NCI-H2171 (cell line): ENCODE data around the gene LRRC42.
"Not testable (repeated sequence)": the region's sequence is repeated elsewhere in the genome, so short reads cannot be mapped to it uniquely, and the experiment has no call there.

ENCODE experiments used
- DNase-seq: peaks from one replicate; lab custom pipeline; 2025; lab: John Stamatoyannopoulos, UW

LRRC42 gene

GRCh38 chr1:53967409-53968124 lies 21.4 kb downstream of the LRRC42 start:
- DNase-seq: no peak

GRCh38 chr1:53968125-53968513 lies 22.0 kb downstream of the LRRC42 start:
- DNase-seq: no peak

DNA sequence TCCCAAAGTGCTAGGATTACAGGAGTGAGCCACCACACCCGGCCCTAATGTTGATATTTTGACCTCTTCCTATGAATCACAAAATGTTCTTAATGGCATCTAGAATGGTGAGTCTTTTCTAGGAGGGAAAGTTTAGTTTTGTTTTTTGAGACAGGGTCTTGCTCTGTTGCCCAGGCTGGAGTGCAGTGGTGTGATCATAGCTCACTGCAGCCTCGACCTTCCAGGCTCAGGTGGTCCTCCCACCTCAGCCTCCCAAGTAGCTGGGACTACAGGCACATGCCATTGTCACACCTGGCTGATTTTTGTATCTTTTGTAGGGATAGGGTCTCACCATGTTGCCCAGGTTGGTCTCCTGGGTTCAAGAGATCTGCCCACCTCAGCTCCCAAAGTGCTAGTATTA lies 23.2 kb downstream of the LRRC42 start:
- not testable (repeated sequence) for DNase-seq

DNA sequence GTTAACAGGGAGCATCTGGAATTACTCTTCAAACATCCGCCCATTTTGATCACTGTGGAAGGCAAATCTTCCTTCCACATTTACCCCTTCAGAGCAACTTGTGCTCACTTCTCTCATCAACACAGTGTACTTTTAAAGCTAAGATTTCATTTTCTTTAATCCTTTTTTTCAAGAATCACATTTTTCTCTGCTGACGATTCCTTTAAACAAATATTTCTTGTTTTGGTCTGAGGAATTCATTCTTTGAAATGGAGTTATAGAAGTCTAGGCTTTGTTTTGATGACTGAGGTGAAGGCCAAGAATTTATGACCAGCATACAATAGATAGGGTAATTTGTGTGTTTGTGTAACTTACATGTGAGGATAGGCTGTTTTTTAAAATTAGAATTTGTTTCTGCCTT lies 25.6 kb downstream of the LRRC42 start:
- no peak for DNase-seq

DNA sequence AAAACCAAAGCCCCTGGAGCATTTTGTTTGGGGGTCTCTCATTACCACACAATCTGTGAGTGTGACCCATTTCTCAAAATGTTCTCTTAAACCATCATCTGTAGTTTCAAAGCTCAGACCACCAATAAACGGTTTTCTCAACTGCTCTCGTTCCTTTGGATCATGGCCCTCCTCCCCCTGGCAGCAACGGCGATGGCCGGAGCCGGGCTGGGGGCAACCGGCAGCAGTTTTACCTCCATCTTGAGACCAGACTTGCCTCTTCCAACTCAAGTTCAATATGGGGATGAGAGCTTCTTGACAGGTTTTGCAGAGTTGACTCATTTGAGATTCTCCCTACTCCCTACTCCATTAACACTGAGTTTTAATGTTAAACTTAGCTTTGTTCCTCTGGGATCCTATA lies 29.7 kb downstream of the LRRC42 start:
- no peak for DNase-seq

- DNase-seq: peak; percentile 94
These were observed 33.7 kb downstream of the LRRC42 start for GRCh38 chr1:53979712-53980450.

DNA sequence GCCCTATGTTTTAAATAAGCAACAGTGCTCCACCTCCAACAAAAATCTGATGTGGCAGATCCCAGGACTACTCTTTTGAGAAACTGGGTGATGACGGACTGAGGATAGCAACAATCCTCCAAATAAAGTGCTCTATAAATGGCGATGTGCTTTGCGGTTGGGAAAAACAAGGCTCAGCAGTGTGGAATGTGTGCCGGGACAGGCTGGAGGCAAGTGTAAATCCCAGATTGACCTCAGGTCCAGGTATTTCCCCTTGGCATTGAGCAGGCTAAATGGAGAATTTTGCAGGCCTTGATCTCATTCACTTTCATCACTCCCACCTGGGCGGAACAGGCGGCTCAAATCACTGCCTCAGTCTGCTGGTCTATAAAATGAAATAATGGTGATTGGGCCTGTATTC lies 35.1 kb downstream of the LRRC42 start:
- DNase-seq: no peak

- DNase-seq: peak; percentile 24
These were observed 36.0 kb downstream of the LRRC42 start for GRCh38 chr1:53982034-53982762.

DNA sequence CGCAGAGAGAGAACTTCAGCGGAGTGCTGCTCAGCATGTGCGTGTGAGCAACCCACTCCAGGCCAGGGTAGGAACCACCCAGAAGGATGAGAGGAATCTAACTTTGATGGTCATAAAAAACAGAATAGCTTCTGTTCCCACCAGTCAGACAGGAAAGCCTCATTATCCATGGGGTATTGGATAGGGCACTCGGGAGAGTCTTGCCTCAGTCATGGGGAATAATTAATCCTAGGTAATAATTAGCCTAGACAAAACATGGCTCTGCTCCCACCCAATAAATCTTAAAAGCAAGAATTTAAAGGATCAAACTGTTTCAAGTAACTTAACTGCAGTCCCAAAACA lies 36.6 kb downstream of the LRRC42 start:
- DNase-seq: no peak

GRCh38 chr1:53984726-53985125 lies 38.6 kb downstream of the LRRC42 start:
- DNase-seq: no peak

DNA sequence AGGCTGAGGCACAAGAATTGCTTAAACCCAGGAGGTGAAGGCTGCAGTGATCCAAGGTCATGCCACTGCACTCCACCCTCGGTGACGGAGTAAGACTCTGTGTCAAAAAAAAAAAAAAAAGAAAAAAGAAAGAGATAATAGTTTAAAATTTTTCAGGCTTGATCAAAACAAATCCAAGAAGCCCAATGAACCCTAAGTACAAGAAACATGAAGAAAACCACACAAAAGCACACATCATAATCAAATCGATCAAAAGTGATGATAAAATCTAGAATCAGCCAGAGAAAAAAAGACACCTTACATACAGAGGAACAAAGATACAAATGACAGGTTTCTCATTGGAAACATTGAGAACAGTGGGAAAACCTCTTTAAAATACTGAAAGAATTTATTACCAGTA lies 40.3 kb downstream of the LRRC42 start:
- no peak for DNase-seq

DNA sequence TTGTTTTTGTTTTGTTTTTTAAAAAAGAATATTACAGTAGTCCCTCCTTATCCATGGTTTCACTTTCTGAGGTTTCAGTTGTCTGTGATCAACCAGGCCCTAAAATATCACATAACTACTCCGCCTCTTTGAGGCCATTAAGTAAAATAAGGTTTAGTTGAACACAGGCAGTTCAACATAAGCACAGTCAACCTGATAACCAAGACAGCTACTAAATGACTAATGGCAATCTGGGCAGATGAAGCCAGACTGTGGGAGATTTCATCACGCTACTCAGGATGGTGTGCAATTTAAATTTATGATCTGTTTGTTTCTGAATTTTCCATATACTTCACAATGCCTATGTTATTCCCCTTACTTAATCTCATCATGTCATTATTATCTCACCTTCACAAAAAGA lies 41.7 kb downstream of the LRRC42 start:
- no peak for DNase-seq

GRCh38 chr1:53992085-53992874 lies 46.1 kb downstream of the LRRC42 start:
- DNase-seq: no peak

DNA sequence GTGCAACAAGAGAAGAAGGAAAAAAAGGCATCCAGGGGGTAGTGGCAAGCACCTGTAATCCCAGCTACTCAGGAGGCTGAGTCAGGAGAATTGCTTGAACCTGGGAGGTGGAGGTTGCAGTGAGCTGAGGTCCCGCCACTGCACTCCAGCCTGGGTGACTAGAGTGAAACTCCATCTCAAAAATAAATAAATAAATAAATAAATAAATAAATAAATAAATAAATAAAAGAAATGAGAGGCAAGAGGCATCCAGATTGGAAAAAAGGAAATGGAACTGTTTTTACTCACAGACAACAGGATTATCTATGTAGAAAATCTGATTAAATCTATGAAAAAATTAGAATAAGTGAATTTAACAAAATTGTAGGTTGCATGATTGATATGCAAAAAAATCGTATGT lies 48.4 kb downstream of the LRRC42 start:
- not testable (repeated sequence) for DNase-seq

DNA sequence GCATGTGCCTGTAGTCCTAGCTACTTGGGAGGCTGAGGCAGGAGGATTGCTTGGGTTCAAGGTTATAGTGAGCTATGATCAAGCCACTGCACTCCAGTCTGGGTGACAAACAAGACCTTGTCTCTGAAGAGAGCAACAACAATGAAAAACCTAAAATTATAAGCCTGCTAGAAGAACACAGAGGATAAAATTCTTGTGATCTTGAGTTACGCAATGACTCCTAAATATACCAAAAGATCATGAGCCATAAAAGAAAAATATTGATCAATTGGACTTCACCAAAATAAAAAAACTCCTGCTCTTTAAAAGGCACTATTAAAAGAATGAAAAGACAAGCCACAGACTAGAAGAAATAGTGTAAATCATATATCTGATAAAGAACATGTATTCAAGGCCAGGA lies 49.5 kb downstream of the LRRC42 start:
- DNase-seq: no peak

DNA sequence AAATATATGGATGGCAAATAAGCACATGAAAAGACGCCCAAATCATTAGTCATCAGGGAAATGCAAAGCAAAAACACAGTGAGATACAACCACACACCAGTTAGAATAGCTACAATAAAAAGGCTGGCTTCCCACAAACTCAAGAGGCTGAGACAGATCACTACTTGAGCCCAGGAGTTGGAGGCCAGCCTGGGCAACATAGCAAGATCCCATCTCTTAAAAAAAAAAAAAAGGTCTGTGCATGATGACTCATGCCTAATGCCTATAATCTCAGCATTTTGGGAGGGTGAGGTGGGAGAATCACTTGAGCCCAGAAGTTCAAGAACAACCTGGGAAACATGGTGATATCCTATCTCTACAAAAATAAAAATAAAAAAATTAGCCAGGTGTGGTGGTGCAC lies 52.1 kb downstream of the LRRC42 start:
- DNase-seq: no peak

DNA sequence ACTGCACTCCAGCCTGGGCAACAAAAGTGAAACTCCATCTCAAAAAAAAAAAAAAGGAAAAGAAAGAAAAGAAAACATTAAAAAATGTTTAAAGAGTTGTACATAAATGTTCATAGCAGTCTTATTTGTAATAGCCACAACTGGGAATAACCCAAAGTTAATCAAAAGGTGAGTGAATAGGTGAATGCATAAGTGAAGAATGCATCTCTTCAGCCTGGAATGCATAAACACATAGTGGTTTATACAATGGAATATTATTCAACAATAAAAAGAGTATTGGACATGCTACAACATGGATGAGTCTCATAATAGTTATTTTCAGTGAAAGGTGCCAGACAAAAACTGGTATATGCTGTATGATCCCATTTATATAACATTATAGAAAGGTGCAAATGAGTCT lies 53.8 kb downstream of the LRRC42 start:
- DNase-seq: no peak

DNA sequence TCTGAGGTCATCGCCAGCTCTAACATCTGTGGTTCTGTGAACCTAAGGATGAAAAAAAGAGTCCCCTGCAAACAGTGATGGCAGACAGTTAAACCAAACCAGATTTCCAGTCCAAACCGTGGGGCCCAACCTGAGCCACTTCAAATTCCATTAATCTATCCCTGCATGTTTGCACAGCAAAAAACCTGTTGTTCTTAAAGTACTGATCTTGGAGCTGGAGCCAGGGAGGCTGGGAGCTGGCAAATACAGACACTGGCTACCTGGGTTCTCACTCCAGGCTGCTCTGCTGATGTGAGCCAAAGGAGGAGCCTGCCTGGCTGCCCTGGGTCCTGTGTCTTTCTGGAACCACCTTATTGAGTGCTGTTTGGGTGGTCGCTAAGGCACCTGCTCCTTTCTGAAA lies 55.4 kb downstream of the LRRC42 start:
- DNase-seq: no peak

DNA sequence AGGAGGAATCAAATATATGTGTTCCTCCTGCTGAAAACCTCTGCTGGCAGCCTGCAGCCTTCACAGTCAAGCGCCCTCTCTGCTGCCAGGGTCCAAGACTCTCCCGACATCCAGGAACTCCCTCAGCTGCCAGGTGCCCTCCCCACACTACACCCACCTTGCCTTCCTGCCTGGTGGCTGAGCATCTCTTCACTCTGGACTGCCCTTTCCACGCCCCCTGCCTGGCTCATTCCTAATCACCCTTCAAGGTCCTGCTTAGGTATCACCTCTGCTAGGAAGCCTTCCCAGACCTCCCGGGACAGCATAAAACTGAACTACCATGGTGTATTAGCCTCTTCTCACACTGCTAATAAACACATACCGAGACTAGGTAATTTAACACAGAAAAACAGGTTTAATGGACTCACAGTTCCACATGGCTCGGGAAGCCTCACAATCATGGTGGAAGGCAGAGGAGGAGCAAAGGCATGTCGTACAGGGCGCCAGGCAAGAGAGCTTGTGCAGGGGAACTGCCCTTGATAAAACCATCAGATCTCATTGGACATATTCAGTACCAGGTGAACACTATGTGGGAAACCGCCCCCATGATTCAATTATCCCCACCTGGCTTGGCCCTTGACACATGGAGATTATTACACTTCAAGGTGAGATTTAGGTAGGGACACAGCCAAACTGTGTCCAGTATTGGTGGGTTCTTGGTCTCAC lies 56.5 kb downstream of the LRRC42 start:
- no peak for DNase-seq

GRCh38 chr1:54003249-54003646 lies 57.1 kb downstream of the LRRC42 start:
- no peak for DNase-seq

- not testable (repeated sequence) for DNase-seq
These were observed 57.8 kb downstream of the LRRC42 start for GRCh38 chr1:54003750-54004480.
